Effector CD8-positive, alpha-beta T cell (primary cell): ENCODE measurements around the gene CBX1.
"Not testable (repeated sequence)": the region's sequence is repeated elsewhere in the genome, so short reads cannot be mapped to it uniquely, and the experiment has no call there.

Experiments used
- DNase-seq: peaks from one replicate; lab custom pipeline; 2025; lab: John Stamatoyannopoulos, UW

Gene CBX1

GRCh38 chr17:48074322-48075081, 26.8 kb downstream of the CBX1 start:
- DNase-seq, result peak; percentile 63

- DNase-seq, result not testable (repeated sequence)
Observed at GRCh38 chr17:48073566-48074094, 27.6 kb downstream of the CBX1 start.

DNA sequence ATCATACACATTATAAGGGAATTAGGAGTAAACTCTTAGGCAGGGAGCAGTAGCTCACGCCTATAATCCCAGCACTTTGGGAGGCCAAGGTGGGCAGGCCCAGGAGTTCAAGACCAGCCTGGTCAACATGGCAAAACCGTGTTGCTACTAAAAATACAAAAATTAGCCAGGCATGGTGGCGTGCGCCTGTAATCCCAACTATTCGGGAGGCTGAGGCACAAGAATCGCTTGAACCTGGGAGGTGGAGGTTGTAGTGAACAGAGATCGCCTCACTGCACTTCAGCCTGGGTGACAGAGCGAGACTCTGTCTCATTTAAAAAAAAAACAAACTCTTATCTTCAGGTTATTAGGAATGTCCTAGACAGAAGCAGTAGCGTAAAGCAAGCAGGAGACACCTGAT, 28.5 kb downstream of the CBX1 start:
- not testable (repeated sequence) for DNase-seq

GRCh38 chr17:48071654-48072053, 29.6 kb downstream of the CBX1 start:
- no peak for DNase-seq

DNA sequence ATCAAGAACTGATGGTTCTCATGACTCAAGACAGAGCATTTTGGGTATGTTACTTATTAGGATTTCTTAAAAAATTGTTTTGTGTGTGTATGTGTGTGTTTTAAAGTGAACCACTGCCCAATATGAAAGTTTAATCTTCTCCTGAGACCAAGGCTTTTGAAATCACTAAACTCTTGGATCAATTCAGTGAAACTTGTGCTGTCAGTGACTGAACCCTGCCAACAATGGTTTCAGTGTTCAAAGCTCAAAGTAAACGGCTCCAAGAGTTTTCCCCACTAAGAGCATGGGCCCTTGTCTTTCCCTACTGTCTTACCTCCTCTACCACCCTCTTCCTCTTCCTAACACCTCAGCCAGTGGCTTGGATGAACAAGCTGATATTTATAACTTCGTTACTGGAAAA, 31.1 kb downstream of the CBX1 start:
- DNase-seq, result no peak

DNA sequence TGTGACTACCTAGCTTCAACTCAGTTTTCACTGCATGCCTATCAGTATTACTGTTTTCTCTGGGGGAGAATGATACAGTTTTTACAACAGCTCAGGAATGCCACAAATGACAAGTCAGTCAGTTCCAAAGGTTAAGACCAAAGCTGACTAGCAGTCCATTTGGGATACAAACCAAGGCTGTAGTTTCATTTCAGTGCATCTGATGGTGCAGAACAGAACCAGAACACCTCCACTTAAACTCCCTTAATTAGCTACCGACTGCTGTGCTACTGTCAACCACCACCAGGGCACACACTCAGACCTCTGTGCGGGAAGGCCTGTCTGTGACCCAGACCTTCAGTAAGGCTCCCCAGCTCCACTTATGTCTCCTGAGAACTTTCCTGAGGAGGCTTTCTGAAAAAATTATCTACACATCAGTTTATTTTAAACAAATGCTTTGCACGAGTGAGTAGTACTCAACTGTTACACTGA, 32.8 kb downstream of the CBX1 start:
- DNase-seq, result no peak

- not testable (repeated sequence) for DNase-seq
Observed at GRCh38 chr17:48067808-48068207, 33.5 kb downstream of the CBX1 start.

- DNase-seq, result no peak
Observed at GRCh38 chr17:48067245-48067644, 34.0 kb downstream of the CBX1 start.

- no peak for DNase-seq
Observed at GRCh38 chr17:48066656-48067055, 34.6 kb downstream of the CBX1 start.

GRCh38 chr17:48066192-48066591, 35.1 kb downstream of the CBX1 start:
- no peak for DNase-seq

DNA sequence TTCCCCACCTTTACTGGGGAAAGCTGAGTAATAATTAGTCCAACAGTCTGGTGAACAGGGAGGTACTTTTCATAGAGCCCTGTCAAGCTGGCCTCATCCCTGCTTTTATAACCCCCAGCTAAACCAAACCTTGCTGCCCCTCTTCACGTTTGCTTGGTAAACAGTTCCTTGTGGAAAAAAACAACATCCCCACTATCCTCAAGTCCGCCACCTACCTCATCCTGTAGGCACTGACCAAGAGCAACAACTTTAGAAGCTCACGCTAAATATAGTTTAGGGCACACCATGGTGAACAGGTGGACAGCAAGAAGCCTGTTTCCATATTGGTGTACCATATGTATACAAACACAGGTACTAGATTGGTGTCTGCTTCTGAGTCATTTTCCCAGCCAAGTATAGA, 36.6 kb downstream of the CBX1 start:
- DNase-seq, result no peak

DNA sequence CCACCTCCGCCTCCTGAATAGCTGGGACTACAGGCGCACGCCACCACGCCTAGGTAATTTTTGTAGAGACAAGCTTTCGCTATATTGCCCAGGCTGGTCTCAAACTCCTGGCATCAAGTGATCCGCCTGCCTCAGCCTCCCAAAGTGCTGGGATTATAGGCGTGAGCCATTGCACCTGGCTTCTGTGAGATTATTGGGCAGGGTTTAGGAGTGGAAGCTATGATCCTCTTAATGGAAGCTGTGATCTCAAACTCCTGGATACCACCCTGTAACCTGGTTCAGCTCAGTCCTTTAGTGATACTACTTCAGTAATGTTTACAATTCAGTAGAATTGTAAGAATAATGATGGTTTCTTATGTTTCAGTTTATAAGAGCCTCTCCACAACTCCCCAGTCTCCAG, 39.0 kb downstream of the CBX1 start:
- DNase-seq, result no peak

DNA sequence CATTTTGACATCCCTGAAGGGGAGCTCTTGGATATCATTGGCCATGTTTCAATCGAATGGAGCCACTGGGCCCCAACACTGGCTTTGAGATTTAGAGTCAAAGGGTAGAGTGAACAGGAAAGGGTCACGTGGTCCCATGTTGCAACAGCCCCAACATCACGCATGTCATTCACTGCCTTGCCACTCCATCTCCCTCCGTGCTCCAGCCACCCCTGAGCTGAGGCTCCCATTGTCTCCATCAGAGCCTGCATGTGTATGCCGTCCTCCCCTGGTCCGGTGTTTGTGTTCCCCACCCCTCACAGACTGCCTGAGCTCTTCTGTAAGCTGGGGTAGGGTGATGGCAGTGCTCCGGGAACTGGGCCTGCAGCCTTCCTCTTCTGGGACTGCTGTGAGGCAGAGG, 41.0 kb downstream of the CBX1 start:
- DNase-seq, result no peak

DNA sequence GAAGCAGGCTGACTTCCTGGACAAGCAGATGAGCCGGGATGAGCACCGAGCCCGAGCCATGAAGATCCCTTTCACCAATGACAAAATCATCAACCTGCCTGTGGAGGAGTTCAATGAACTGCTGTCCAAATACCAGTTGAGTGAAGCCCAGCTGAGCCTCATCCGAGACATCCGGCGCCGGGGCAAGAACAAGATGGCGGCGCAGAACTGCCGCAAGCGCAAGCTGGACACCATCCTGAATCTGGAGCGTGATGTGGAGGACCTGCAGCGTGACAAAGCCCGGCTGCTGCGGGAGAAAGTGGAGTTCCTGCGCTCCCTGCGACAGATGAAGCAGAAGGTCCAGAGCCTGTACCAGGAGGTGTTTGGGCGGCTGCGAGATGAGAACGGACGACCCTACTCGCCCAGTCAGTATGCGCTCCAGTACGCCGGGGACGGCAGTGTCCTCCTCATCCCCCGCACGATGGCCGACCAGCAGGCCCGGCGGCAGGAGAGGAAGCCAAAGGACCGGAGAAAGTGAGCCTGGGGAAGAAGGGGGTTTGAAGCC, 42.1 kb downstream of the CBX1 start:
- no peak for DNase-seq

- DNase-seq, result no peak
Observed at GRCh38 chr17:48058393-48059124, 42.7 kb downstream of the CBX1 start.

DNA sequence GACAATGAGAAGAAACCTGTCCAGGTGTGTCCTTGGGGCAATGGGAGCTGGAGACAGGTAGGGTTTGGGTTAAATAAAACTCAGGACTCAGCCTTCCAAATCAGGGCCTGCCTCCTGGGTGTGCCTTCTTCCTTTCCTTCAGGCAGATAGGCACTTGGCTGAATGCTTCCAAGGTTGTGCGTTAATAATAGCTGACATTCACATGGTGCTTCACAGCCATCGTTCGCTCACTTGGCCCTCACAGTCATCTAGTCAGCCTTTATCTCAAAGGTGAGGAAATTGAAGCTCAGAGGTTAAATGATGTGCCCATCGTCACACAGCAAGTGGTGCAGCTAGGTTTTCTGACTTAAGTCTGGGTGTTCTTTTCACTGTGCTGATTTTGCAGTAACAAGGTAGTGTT, 43.7 kb downstream of the CBX1 start:
- no peak for DNase-seq

DNA sequence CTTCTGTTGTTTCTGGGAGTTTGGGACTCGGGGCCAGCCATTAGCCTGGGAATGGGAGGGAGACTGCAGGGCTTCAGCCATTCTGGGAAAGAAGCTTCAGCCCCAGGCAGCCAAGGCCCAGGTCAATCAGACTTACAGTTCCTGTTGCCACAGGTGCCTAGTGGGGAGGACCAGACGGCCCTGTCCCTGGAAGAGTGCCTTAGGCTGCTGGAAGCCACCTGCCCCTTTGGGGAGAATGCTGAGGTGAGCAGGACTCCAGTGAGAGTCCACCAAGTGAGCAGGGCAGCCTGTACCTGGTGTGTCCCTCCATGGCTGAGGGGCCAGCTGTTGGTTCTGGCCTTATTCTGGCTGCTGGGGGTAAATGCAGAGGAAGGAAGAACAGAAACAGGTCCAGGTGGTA, 44.4 kb downstream of the CBX1 start:
- no peak for DNase-seq

DNA sequence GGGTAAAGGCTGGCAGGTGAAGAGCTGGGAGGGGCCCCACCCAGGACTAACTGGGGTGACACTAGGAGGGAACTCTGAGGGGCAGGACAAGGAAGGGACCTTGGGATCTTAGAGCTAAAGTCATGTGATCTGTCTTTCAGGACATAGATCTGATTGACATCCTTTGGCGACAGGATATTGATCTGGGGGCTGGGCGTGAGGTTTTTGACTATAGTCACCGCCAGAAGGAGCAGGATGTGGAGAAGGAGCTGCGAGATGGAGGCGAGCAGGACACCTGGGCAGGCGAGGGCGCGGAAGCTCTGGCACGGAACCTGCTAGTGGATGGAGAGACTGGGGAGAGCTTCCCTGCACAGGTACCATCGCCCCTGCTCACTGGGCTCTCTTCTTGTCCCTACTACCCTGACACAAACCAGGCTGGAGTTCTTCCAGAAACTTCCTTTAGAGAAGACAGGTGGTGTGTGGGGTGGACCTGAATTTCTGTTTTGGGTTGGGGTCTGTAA, 45.0 kb downstream of the CBX1 start:
- DNase-seq, result no peak

- DNase-seq, result no peak
Observed at GRCh38 chr17:48055531-48056245, 45.6 kb downstream of the CBX1 start.

GRCh38 chr17:48054238-48055185, 46.8 kb downstream of the CBX1 start:
- no peak for DNase-seq

GRCh38 chr17:48053758-48054237, 47.5 kb downstream of the CBX1 start:
- no peak for DNase-seq
